Body of pancreas (tissue), 4 donors: ENCODE measurements around the gene SARNP. TPM values are rescaled to one million over a fixed set of nuclear protein-coding genes. Genes with fewer than 3 reads are reported as not detected.
A peak's percentile ranks its signal among the peaks of the same experiment; 100 is the strongest.

Experiments
- ATAC-seq: fragments of 150-250 bp; one replicate; pipeline ENCODE4 v1.9.1; 2016
- DNase-seq, 4 donors: peaks; one replicate each; pipeline ENCODE4 v3.0.0-alpha.2; 2019
- H3K27ac ChIP-seq, 4 donors: fragments of 200-600 bp; sonication (generic); 1 replicate in 3 of 4; 2 replicates in 1 of 4; pipeline versions ENCODE4 v1.5.1 to v1.6.1; 2016 to 2019; ENCODE audit warnings: mild to moderate bottlenecking in 1 of 4, mixed read lengths in 1 of 4, moderate library complexity in 1 of 4
- H3K27me3 ChIP-seq, 2 donors: fragments of 200-600 bp; sonication (generic); one replicate each; pipeline ENCODE4 v1.6.0; 2016; ENCODE audit warnings: mild to moderate bottlenecking in 1 of 2
- H3K36me3 ChIP-seq, 2 donors: fragments of 200-600 bp; sonication (generic); replicated peaks in 1 of 2; 2 replicates each; pipeline ENCODE4 v1.5.1; 2016; ENCODE audit warnings: low read depth in 2 of 2; ENCODE audit not compliant: insufficient read depth in 1 of 2
- H3K4me1 ChIP-seq: fragments of 200-600 bp; sonication (generic); one replicate; pipeline ENCODE4 v1.6.0; 2016
- H3K4me3 ChIP-seq, 2 donors: fragments of 200-600 bp; sonication (generic); 1 replicate in 1 of 2; 2 replicates in 1 of 2; pipeline ENCODE4 v1.5.1; 2016 to 2019
- H3K9me3 ChIP-seq, 3 donors: fragments of 200-600 bp; sonication (generic); 1 replicate in 2 of 3; 2 replicates in 1 of 3; pipeline ENCODE4 v1.5.1; 2016
- CTCF ChIP-seq, 7 experiments: fragments of 450-650 bp in 4 of 7; fragments of 200-600 bp in 3 of 7; sonication (generic) in 3 of 7; IDR thresholded peaks; one replicate each; pipeline ENCODE4 v1.5.1; 2016 to 2019; ENCODE audit warnings: antibody characterized with exemption in 7 of 7
- POLR2A ChIP-seq, 3 donors: fragments of 450-650 bp; IDR thresholded peaks; one replicate each; pipeline ENCODE4 v1.6.1; 2016; ENCODE audit warnings: antibody characterized with exemption in 3 of 3, mild to moderate bottlenecking in 2 of 3
- WGBS, 2 donors: methylation state at CpG; one replicate each; pipeline ENCODE4 v1.1.5; 2017; 5-methylcytosine and 5-hydroxymethylcytosine counted together
- intact Hi-C: fragments of 100-400 bp; cut with DNase I; formaldehyde crosslinking; loops from one replicate; pipeline ENCODE4 v1.15.1; 2023
- total RNA-seq, 2 donors: library from RNA; depleted of rRNA; stranded (reverse); fragments of >200 nt; gene quantifications; one replicate each; pipeline ENCODE4 v1.1.0, GENCODE V29; 2016

Gene SARNP
- total RNA-seq, 2 donors from 2014 or later, result 23.1 to 51.7 TPM

- WGBS, 2 donors, result 71 to 80% methylated on average over 5 of the region's 5 CpGs
- DNase-seq, result no peak
- no peaks in the 10 kb centered on the region for H3K4me1 ChIP-seq
- no peak for TF ChIP-seq POLR2A (IDR thresholded peaks at IDR 0.05)
- no peak for TF ChIP-seq CTCF (IDR thresholded peaks at IDR 0.05)
- H3K36me3 ChIP-seq, result no peaks in the 10 kb centered on the region
- no peak overlapping the region for H3K4me3 ChIP-seq
- intact Hi-C loops, result no loop called here
- no peaks in the 10 kb centered on the region for H3K27me3 ChIP-seq
- no peak for ATAC-seq
- H3K27ac ChIP-seq, result no peak overlapping the region
- no peaks in the 10 kb centered on the region for H3K9me3 ChIP-seq
Observed at GRCh38 chr12:55845361-55845760, 27.8 kb upstream of the SARNP start.

- Histone ChIP-seq H3K36me3 (no peaks in the 10 kb centered on the region), H3K27ac (no peak overlapping the region), H3K4me1 (no peaks in the 10 kb centered on the region), H3K4me3 (no peak overlapping the region), H3K9me3 (no peaks in the 10 kb centered on the region), H3K27me3 (no peaks in the 10 kb centered on the region)
- 83 to 87% methylated on average over 4 of the region's 4 CpGs for WGBS, 2 donors
- no peak for DNase-seq
- TF ChIP-seq CTCF (IDR thresholded peaks at IDR 0.05) (no peak), POLR2A (IDR thresholded peaks at IDR 0.05) (no peak)
- no peak for ATAC-seq
- intact Hi-C loops, result no loop called here
Observed at GRCh38 chr12:55844961-55845360, 27.4 kb upstream of the SARNP start.

- TF ChIP-seq POLR2A (IDR thresholded peaks at IDR 0.05), result no peak
- no peak for TF ChIP-seq CTCF (IDR thresholded peaks at IDR 0.05)
- H3K27ac ChIP-seq, result no peak overlapping the region
- H3K9me3 ChIP-seq, result no peaks in the 10 kb centered on the region
- ATAC-seq (no peak), DNase-seq (no peak)
- no peak overlapping the region for H3K4me3 ChIP-seq
- H3K36me3 ChIP-seq, result no peaks in the 10 kb centered on the region
- H3K27me3 ChIP-seq, result no peaks in the 10 kb centered on the region
- intact Hi-C loops, result no loop called here
- no peaks in the 10 kb centered on the region for H3K4me1 ChIP-seq
- WGBS, 2 donors, result 89 to 93% methylated on average over 4 of the region's 4 CpGs
Observed at GRCh38 chr12:55843431-55843830, 25.9 kb upstream of the SARNP start.

GRCh38 chr12:55842681-55843429, 25.3 kb upstream of the SARNP start, which contains the start of gene MMP19:
TSS of gene MMP19 (minus strand) at chr12:55842936. CDS start at chr12:55842830, 106 bp downstream.
- WGBS, 2 donors, result 58 to 75% methylated on average over 7 to 10 of the region's 10 CpGs

More at GRCh38 chr12:55842681-55843429, 25.3 kb upstream of the SARNP start, which contains the start of gene MMP19:
- ATAC-seq, result peak; percentile 55
- Histone ChIP-seq H3K27me3 (no peaks in the 10 kb centered on the region), H3K27ac (no peak within 1 kb of the TSS), H3K9me3 (no peaks in the 10 kb centered on the region), H3K36me3 (no peaks in the 10 kb centered on the region), H3K4me1 (no peaks in the 10 kb centered on the region), H3K4me3 (no peak within 1 kb of the TSS)
- DNase-seq, result peak in 1 of 4 donors; percentile 42
- intact Hi-C loops, result no loop called here
- TF ChIP-seq POLR2A (IDR thresholded peaks at IDR 0.05) (peak in 2 of 3 donors; percentile 28 to 35), CTCF (IDR thresholded peaks at IDR 0.05) (no peak)
